HCT116 (cell line): Measurements from ENCODE around the gene AZIN2. TPM values are rescaled to one million over a fixed set of nuclear protein-coding genes. Genes with fewer than 3 reads are reported as not detected.

Experiments used
- ATAC-seq: fragments of 200-7000 bp; cut with Tn5 transposase; 2 replicates; pipeline ENCODE4 v1.9.1; 2020; ENCODE audit warnings: mild to moderate bottlenecking, moderate library complexity
- BruUV-seq: library from RNA; stranded (reverse); fragments of 400-500 nt; replicated peaks from 2 replicates; lab custom pipeline; 2021; lab: Mats Ljungman, UMichigan
- CTCF ChIA-PET: fragments of 300-600 bp; sonication (Branson Sonifier 250); formaldehyde crosslinking; loops from one replicate; lab custom pipeline; 2021; ENCODE audit warnings: antibody characterized with exemption; lab: Charles Lee
- POLR2A ChIA-PET: fragments of 300-600, 350-600 bp; sonication (Branson Sonifier 250); formaldehyde crosslinking; loops from one replicate; lab custom pipeline; 2021; ENCODE audit warnings: antibody characterized with exemption; lab: Charles Lee
- RAD21 ChIA-PET, 2 experiments: fragments of 300-600 bp; sonication (Branson Sonifier 250); formaldehyde crosslinking; loops; one replicate each; lab custom pipeline; 2023; ENCODE audit warnings: low total read pairs in 2 of 2; ENCODE audit not compliant: uncharacterized antibody in 2 of 2, unreplicated experiment in 2 of 2, low non-redundant PET in 1 of 2; lab: Charles Lee
- DNase-seq: peaks from one replicate; pipeline ENCODE4 v3.0.0-alpha.2; 2010; ENCODE audit warnings: low read depth, low spot score
- H2AFZ ChIP-seq: fragments of 200-600 bp; shearing (Covaris generic), sonication (generic); 2 replicates; pipeline ENCODE4 v1.6.1; 2017; ENCODE audit warnings: low read depth, mixed run types, mixed read lengths, antibody characterized with exemption, low read length; ENCODE audit not compliant: poor library complexity, severe bottlenecking
- H3K27ac ChIP-seq: 2 replicates; pipeline ENCODE4 v1.5.1; 2012; ENCODE audit warnings: low read depth, low read length
- H3K27me3 ChIP-seq: fragments of 200-600 bp; sonication (generic); 2 replicates; pipeline ENCODE4 v1.6.1; 2016; ENCODE audit warnings: mixed run types, low read length, mixed read lengths; ENCODE audit not compliant: insufficient read depth
- H3K36me3 ChIP-seq, 2 experiments: fragments of 200-500 bp in 1 of 2; fragments of 200-600 bp in 1 of 2; sonication (Bioruptor generic) in 1 of 2; sonication (generic) in 1 of 2; 2 replicates each; pipeline versions ENCODE4 v1.5.1 to v1.6.1; 2014 to 2016; ENCODE audit warnings: low read length in 2 of 2, inconsistent platforms in 1 of 2, mixed read lengths in 1 of 2, mixed run types in 1 of 2; ENCODE audit not compliant: insufficient read depth in 2 of 2, control insufficient read depth in 1 of 2
- H3K4me1 ChIP-seq, 2 experiments: fragments of 200-600 bp in 1 of 2; sonication (generic) in 1 of 2; 2 replicates each; pipeline versions ENCODE4 v1.5.1 to v1.6.1; 2012 to 2017; ENCODE audit warnings: low read length in 2 of 2, inconsistent platforms in 1 of 2, mild to moderate bottlenecking in 1 of 2, mixed read lengths in 1 of 2, mixed run types in 1 of 2, moderate library complexity in 1 of 2; ENCODE audit not compliant: insufficient read depth in 2 of 2, control insufficient read depth in 1 of 2
- H3K4me2 ChIP-seq: fragments of 200-600 bp; sonication (generic); 2 replicates; pipeline ENCODE4 v1.6.1; 2017; ENCODE audit warnings: mixed run types, low read length, mixed read lengths
- H3K4me3 ChIP-seq, 2 experiments: fragments of 200-600 bp in 1 of 2; sonication (generic) in 1 of 2; replicated peaks in 1 of 2; 2 replicates each; pipeline ENCODE4 v1.5.1; 2011 to 2016; ENCODE audit warnings: low read length in 2 of 2, control low read depth in 1 of 2, low read depth in 1 of 2, mild to moderate bottlenecking in 1 of 2, mixed read lengths in 1 of 2, mixed run types in 1 of 2
- H3K79me2 ChIP-seq: fragments of 200-600 bp; sonication (generic); 2 replicates; pipeline ENCODE4 v1.6.1; 2017; ENCODE audit warnings: mild to moderate bottlenecking, mixed run types, low read length, moderate library complexity, mixed read lengths; ENCODE audit not compliant: insufficient read depth
- H3K9ac ChIP-seq: fragments of 200-600 bp; sonication (generic); 2 replicates; pipeline ENCODE4 v1.6.1; 2016; ENCODE audit warnings: low read length, mixed read lengths
- H3K9me2 ChIP-seq: fragments of 200-600 bp; sonication (generic), shearing (Covaris generic); 2 replicates; pipeline ENCODE4 v1.6.1; 2017; ENCODE audit warnings: mixed run types, mild to moderate bottlenecking, moderate library complexity; ENCODE audit not compliant: insufficient read depth
- H3K9me3 ChIP-seq, 2 experiments: fragments of 200-500 bp in 1 of 2; fragments of 200-600 bp in 1 of 2; sonication (Bioruptor generic) in 1 of 2; sonication (generic) in 1 of 2; 2 replicates each; pipeline ENCODE4 v1.6.1; 2014 to 2017; ENCODE audit warnings: low read length in 2 of 2, mixed read lengths in 2 of 2, inconsistent platforms in 1 of 2, low read depth in 1 of 2, mild to moderate bottlenecking in 1 of 2, mixed run types in 1 of 2, moderate library complexity in 1 of 2; ENCODE audit not compliant: control insufficient read depth in 1 of 2, insufficient read depth in 1 of 2
- H4K20me1 ChIP-seq: fragments of 200-600 bp; sonication (generic), shearing (Covaris generic); 2 replicates; pipeline ENCODE4 v1.6.1; 2017; ENCODE audit warnings: mixed run types, mild to moderate bottlenecking, moderate library complexity; ENCODE audit not compliant: insufficient read depth
- ATF3 ChIP-seq: IDR thresholded peaks from 2 replicates; pipeline ENCODE4 v1.6.1; 2012
- CBX3 ChIP-seq: IDR thresholded peaks from 2 replicates; pipeline ENCODE4 v1.6.1; 2012; ENCODE audit warnings: low read depth
- EGR1 ChIP-seq: IDR thresholded peaks from 2 replicates; pipeline ENCODE4 v1.6.1; 2012; ENCODE audit warnings: low read depth
- POLR2A ChIP-seq: IDR thresholded peaks from 2 replicates; pipeline ENCODE4 v1.7.0; 2011; ENCODE audit warnings: borderline replicate concordance; ENCODE audit not compliant: insufficient read depth, insufficient read length; ENCODE audit errors: extremely low read depth
- POLR2AphosphoS5 ChIP-seq: IDR thresholded peaks from 2 replicates; pipeline ENCODE4 v1.6.1; 2011; ENCODE audit warnings: mild to moderate bottlenecking, low read depth, low read length, moderate library complexity
- SIN3A ChIP-seq: IDR thresholded peaks from 2 replicates; pipeline ENCODE4 v1.6.1; 2012; ENCODE audit warnings: low read depth
- TCF7L2 ChIP-seq: IDR thresholded peaks from 2 replicates; pipeline ENCODE4 v1.7.0; 2011; ENCODE audit warnings: borderline replicate concordance, inconsistent platforms; ENCODE audit not compliant: insufficient read depth, insufficient read length; ENCODE audit errors: extremely low read depth
- ZBTB33 ChIP-seq: IDR thresholded peaks from 2 replicates; pipeline ENCODE4 v1.6.1; 2011; ENCODE audit warnings: mild to moderate bottlenecking, low read length, moderate library complexity; ENCODE audit not compliant: insufficient replicate concordance; ENCODE audit errors: extremely low read depth
- ZNF274 ChIP-seq: fragments of 200-500 bp; sonication (Bioruptor generic); IDR thresholded peaks from 2 replicates; pipeline ENCODE4 v1.6.1; 2014; ENCODE audit warnings: mild to moderate bottlenecking, low read depth, low read length, inconsistent platforms
- intact Hi-C: fragments of 100-400 bp; cut with micrococcal nuclease; formaldehyde crosslinking; loops from 2 replicates; pipeline ENCODE4 v1.10.0; 2022
- total RNA-seq: library from RNA; stranded (reverse); gene quantifications from one replicate; pipeline ENCODE4 v1.2.1, GENCODE V29; 2021; ENCODE audit not compliant: unreplicated experiment

Gene AZIN2
- total RNA-seq, 1 experiment from 2014 or later, result 7.8 TPM

- peak; percentile 78 for TF ChIP-seq SIN3A
- peak; percentile 99 for TF ChIP-seq CBX3
- no peak for TF ChIP-seq POLR2A
Observed at GRCh38 chr1:33036526-33037503, 44.1 kb upstream of the AZIN2 start, which contains the start of gene AK2 (continued).

DNA sequence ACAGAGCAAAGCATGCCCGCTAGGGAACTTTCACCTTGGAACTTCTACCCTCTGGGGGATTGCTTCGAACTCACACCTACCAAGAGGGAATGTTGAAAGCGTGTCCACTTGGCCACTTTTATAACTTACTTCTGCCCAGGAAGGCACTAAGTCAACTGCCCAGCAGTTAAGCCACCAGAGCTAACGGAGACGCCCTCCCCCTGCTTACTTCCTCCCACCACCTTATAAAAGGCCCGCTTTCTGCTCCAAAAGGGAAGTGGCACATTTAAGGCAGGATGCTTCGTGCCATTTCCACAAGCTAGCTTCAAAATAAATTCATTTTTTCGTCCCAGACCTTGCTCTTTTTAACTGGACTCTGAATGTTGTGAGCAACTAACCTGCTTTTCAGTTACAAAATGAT, 41.1 kb upstream of the AZIN2 start:
- Histone ChIP-seq H3K4me2 (no peak overlapping the region), H3K9me2 (no peaks in the 10 kb centered on the region), H3K4me3 (no peak overlapping the region), H3K27me3 (no peaks in the 10 kb centered on the region), H3K36me3 (no peaks in the 10 kb centered on the region; a peak in 1 of 4 replicates), H3K27ac (no peak overlapping the region), H3K9ac (no peak overlapping the region), H3K9me3 (no peaks in the 10 kb centered on the region), H3K79me2 (peaks cover 18% of the 10 kb centered on the region), H3K4me1 (peaks cover 10 to 13% of the 10 kb centered on the region in 2 experiments; a peak in 3 of 4 replicates), H2AFZ (no peak overlapping the region), H4K20me1 (0 out of 2 replicates have a peak, but pooled peaks cover 4% of the 10 kb centered on the region)
- ATAC-seq (no peak), DNase-seq (no peak)
- intact Hi-C loops, result loop anchor here (5.0 kb wide), 1 partner anchor 223 kb away; the partner anchor contains the start of genes S100PBP and YARS1
- POLR2A ChIA-PET, result no interaction called here
- RAD21 ChIA-PET, result no interaction called here
- CTCF ChIA-PET, result no interaction called here
- BruUV-seq, result no TSS peak
- TF ChIP-seq POLR2AphosphoS5, result no peak
- TF ChIP-seq ZNF274, result no peak
- TF ChIP-seq EGR1, result no peak
- TF ChIP-seq ATF3, result no peak
- TF ChIP-seq ZBTB33, result no peak
- no peak for TF ChIP-seq TCF7L2
- TF ChIP-seq CBX3, result no peak
- no peak for TF ChIP-seq POLR2A
